Fibroblast of lung (primary cell): ENCODE data around the gene ADGRA3. TPM values are rescaled to one million over a fixed set of nuclear protein-coding genes. Genes with fewer than 3 reads are reported as not detected.

Source experiments
- DNase-seq, 2 donors: peaks; one replicate each; pipeline versions ENCODE4 v3.0.0 to v3.0.0-alpha.2; 2010; ENCODE audit warnings: low read depth in 2 of 2
- H2AFZ ChIP-seq: 2 replicates; pipeline ENCODE4 v1.5.1; 2012; ENCODE audit warnings: low read length, control low read depth, inconsistent platforms
- H3K27ac ChIP-seq: 2 replicates; pipeline ENCODE4 v1.5.1; 2011; ENCODE audit warnings: low read length, control low read depth; ENCODE audit not compliant: insufficient read depth
- H3K27me3 ChIP-seq: 2 replicates; pipeline ENCODE4 v1.5.1; 2011; ENCODE audit warnings: mild to moderate bottlenecking, low read length; ENCODE audit not compliant: control insufficient read depth, insufficient read depth
- H3K36me3 ChIP-seq: 2 replicates; pipeline ENCODE4 v1.5.1; 2011; ENCODE audit warnings: low read length; ENCODE audit not compliant: control insufficient read depth, insufficient read depth
- H3K4me1 ChIP-seq: 2 replicates; pipeline ENCODE4 v1.5.1; 2011; ENCODE audit warnings: low read length; ENCODE audit not compliant: control insufficient read depth, insufficient read depth; ENCODE audit errors: extremely low read depth
- H3K4me2 ChIP-seq: 2 replicates; pipeline ENCODE4 v1.5.1; 2011; ENCODE audit warnings: low read length, control low read depth; ENCODE audit not compliant: insufficient read depth; ENCODE audit errors: extremely low read depth
- H3K4me3 ChIP-seq, 4 experiments: fragments of 200-600 bp in 1 of 4; sonication (generic) in 1 of 4; replicated peaks in 1 of 4; 2 replicates each; pipeline ENCODE4 v1.5.1; 2011 to 2016; ENCODE audit warnings: low read length in 4 of 4, low read depth in 3 of 4, mild to moderate bottlenecking in 3 of 4, control low read depth in 2 of 4, inconsistent platforms in 1 of 4, mixed read lengths in 1 of 4; ENCODE audit not compliant: insufficient read depth in 1 of 4; ENCODE audit errors: control extremely low read depth in 1 of 4
- H3K79me2 ChIP-seq: 2 replicates; pipeline ENCODE4 v1.5.1; 2012; ENCODE audit warnings: mild to moderate bottlenecking, low read length, inconsistent platforms; ENCODE audit not compliant: control insufficient read depth, insufficient read depth
- H3K9ac ChIP-seq: 2 replicates; pipeline ENCODE4 v1.5.1; 2011; ENCODE audit warnings: mild to moderate bottlenecking, low read length, control low read depth; ENCODE audit not compliant: insufficient read depth
- H3K9me3 ChIP-seq: 2 replicates; pipeline ENCODE4 v1.5.1; 2012; ENCODE audit warnings: low read depth, low read length; ENCODE audit not compliant: control insufficient read depth, insufficient read depth
- H4K20me1 ChIP-seq: 2 replicates; pipeline ENCODE4 v1.5.1; 2011; ENCODE audit warnings: low read length; ENCODE audit not compliant: control insufficient read depth, insufficient read depth; ENCODE audit errors: extremely low read depth
- EZH2 ChIP-seq: IDR thresholded peaks from 2 replicates; pipeline ENCODE4 v1.5.1; 2012; ENCODE audit warnings: low read length, control low read depth, mild to moderate bottlenecking; ENCODE audit errors: missing control alignments
- polyA plus RNA-seq, 2 donors: library from polyadenylated mRNA; depleted of rRNA in 1 of 2; stranded (reverse) in 1 of 2; unstranded in 1 of 2; fragments of >200 nt; gene quantifications; 2 replicates each; pipeline ENCODE4 v1.2.1, GENCODE V29; 2011 to 2012; ENCODE audit warnings: missing spikeins in 1 of 2
- total RNA-seq: library from RNA; depleted of rRNA; stranded (reverse); fragments of >200 nt; gene quantifications from 2 replicates; pipeline ENCODE4 v1.2.1, GENCODE V29; 2014
- TF ChIP-seq, protein P1 (sequence below), 2 donors: IDR thresholded peaks in 1 of 2; conservative IDR thresholded peaks in 1 of 2; 1 replicate in 1 of 2; 2 replicates in 1 of 2; pipeline ENCODE4 v1.5.1; 2011 to 2012; ENCODE audit warnings: low read length in 2 of 2, control low read depth in 1 of 2, inconsistent platforms in 1 of 2, low read depth in 1 of 2, mild to moderate bottlenecking in 1 of 2

ADGRA3 gene
- total and polyA plus RNA-seq, 2 donors (not counting 1 experiment from before 2014, with no cell fraction given): 13.0 to 15.2 TPM

- no peak overlapping the region for H3K4me2 ChIP-seq
- H3K9ac ChIP-seq: no peak overlapping the region
- H3K36me3 ChIP-seq: no peaks in the 10 kb centered on the region
- H4K20me1 ChIP-seq: no peaks in the 10 kb centered on the region
- no peak for DNase-seq
- H3K4me1 ChIP-seq: no peaks in the 10 kb centered on the region
- H2AFZ ChIP-seq: no peak overlapping the region
- no peaks in the 10 kb centered on the region for H3K79me2 ChIP-seq
- H3K9me3 ChIP-seq: no peaks in the 10 kb centered on the region
- H3K4me3 ChIP-seq: no peak overlapping the region
- TF ChIP-seq EZH2: no peak
- TF ChIP-seq, protein P1, sequence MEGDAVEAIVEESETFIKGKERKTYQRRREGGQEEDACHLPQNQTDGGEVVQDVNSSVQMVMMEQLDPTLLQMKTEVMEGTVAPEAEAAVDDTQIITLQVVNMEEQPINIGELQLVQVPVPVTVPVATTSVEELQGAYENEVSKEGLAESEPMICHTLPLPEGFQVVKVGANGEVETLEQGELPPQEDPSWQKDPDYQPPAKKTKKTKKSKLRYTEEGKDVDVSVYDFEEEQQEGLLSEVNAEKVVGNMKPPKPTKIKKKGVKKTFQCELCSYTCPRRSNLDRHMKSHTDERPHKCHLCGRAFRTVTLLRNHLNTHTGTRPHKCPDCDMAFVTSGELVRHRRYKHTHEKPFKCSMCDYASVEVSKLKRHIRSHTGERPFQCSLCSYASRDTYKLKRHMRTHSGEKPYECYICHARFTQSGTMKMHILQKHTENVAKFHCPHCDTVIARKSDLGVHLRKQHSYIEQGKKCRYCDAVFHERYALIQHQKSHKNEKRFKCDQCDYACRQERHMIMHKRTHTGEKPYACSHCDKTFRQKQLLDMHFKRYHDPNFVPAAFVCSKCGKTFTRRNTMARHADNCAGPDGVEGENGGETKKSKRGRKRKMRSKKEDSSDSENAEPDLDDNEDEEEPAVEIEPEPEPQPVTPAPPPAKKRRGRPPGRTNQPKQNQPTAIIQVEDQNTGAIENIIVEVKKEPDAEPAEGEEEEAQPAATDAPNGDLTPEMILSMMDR (conservative IDR thresholded peaks at IDR 0.05 in 1 of 2, IDR thresholded peaks at IDR 0.05 in 1 of 2; ENCODE audit: low read depth in 1 of 2, low read length in 2 of 2): no peak
- no peaks in the 10 kb centered on the region for H3K27me3 ChIP-seq
- H3K27ac ChIP-seq: no peak overlapping the region
These were observed 18.5 kb upstream of the ADGRA3 start for GRCh38 chr4:22534374-22534773.

- Histone ChIP-seq H3K27ac (no peak overlapping the region), H3K4me3 (no peak overlapping the region), H3K4me1 (no peaks in the 10 kb centered on the region), H3K79me2 (no peaks in the 10 kb centered on the region), H3K36me3 (no peaks in the 10 kb centered on the region), H3K4me2 (no peak overlapping the region), H2AFZ (no peak overlapping the region), H3K9ac (no peak overlapping the region), H3K9me3 (no peaks in the 10 kb centered on the region), H4K20me1 (no peaks in the 10 kb centered on the region), H3K27me3 (no peaks in the 10 kb centered on the region)
- no peak for DNase-seq
- TF ChIP-seq, protein P1 (conservative IDR thresholded peaks at IDR 0.05 in 1 of 2, IDR thresholded peaks at IDR 0.05 in 1 of 2; ENCODE audit: low read depth in 1 of 2, low read length in 2 of 2): no peak
- no peak for TF ChIP-seq EZH2
These were observed 17.0 kb upstream of the ADGRA3 start for GRCh38 chr4:22532896-22533295.

GRCh38 chr4:22532117-22532516 is 16.3 kb upstream of the ADGRA3 start:
- H3K9me3 ChIP-seq: no peaks in the 10 kb centered on the region
- H3K79me2 ChIP-seq: no peaks in the 10 kb centered on the region
- no peak overlapping the region for H3K4me3 ChIP-seq
- H3K27me3 ChIP-seq: no peaks in the 10 kb centered on the region
- no peak overlapping the region for H3K4me2 ChIP-seq
- H2AFZ ChIP-seq: no peak overlapping the region
- no peak for DNase-seq
- H4K20me1 ChIP-seq: no peaks in the 10 kb centered on the region
- H3K9ac ChIP-seq: no peak overlapping the region
- no peaks in the 10 kb centered on the region for H3K36me3 ChIP-seq
- no peaks in the 10 kb centered on the region for H3K4me1 ChIP-seq
- H3K27ac ChIP-seq: no peak overlapping the region
- no peak for TF ChIP-seq EZH2
- TF ChIP-seq, protein P1 (conservative IDR thresholded peaks at IDR 0.05 in 1 of 2, IDR thresholded peaks at IDR 0.05 in 1 of 2; ENCODE audit: low read depth in 1 of 2, low read length in 2 of 2): no peak
